ENCODE results near the gene CDC20. TPM values are rescaled to one million over a fixed set of nuclear protein-coding genes. Genes with fewer than 3 reads are reported as not detected.
A peak's percentile ranks its signal among the peaks of the same experiment; 100 is the strongest.

CDC20 gene
- total and polyA plus RNA-seq, 2 experiments from 2014 or later, result 207 to 252 TPM

- no peaks in the 10 kb centered on the region for H3K9me2 ChIP-seq (ENCODE audit: insufficient read depth)
- Mint-ChIP-seq H3K27ac (no peak overlapping the region), H3K4me1 (peaks cover 28% of the 10 kb centered on the region), H3K9me3 (no peaks in the 10 kb centered on the region; the same call in 2 of the 3 replicates), H3K36me3 (ENCODE audit: low read depth) (peaks cover 36% of the 10 kb centered on the region), H3K4me3 (peak overlapping the region; percentile 82), H3K27me3 (ENCODE audit: insufficient read depth, low read depth, poor library complexity) (peaks cover 7% of the 10 kb centered on the region)
- peaks cover 18% of the 10 kb centered on the region for H3K79me2 ChIP-seq (replicated peaks; ENCODE audit: insufficient read depth)
- no peak for TF ChIP-seq ZNF331 (CRISPR knock-in tag; IDR thresholded peaks at IDR 0.05; ENCODE audit: low read depth)
- TF ChIP-seq CREB1 (CRISPR knock-in tag; IDR thresholded peaks at IDR 0.05; ENCODE audit: low read depth), result no peak
- TF ChIP-seq JUNB (IDR thresholded peaks at IDR 0.05; ENCODE audit: unreplicated experiment), result no peak
- TF ChIP-seq POLR2AphosphoS5 (IDR thresholded peaks at IDR 0.05; ENCODE audit: low read depth), result no peak
- no peak for TF ChIP-seq ZNF462 (CRISPR knock-in tag; IDR thresholded peaks at IDR 0.05)
- TF ChIP-seq, protein P1, sequence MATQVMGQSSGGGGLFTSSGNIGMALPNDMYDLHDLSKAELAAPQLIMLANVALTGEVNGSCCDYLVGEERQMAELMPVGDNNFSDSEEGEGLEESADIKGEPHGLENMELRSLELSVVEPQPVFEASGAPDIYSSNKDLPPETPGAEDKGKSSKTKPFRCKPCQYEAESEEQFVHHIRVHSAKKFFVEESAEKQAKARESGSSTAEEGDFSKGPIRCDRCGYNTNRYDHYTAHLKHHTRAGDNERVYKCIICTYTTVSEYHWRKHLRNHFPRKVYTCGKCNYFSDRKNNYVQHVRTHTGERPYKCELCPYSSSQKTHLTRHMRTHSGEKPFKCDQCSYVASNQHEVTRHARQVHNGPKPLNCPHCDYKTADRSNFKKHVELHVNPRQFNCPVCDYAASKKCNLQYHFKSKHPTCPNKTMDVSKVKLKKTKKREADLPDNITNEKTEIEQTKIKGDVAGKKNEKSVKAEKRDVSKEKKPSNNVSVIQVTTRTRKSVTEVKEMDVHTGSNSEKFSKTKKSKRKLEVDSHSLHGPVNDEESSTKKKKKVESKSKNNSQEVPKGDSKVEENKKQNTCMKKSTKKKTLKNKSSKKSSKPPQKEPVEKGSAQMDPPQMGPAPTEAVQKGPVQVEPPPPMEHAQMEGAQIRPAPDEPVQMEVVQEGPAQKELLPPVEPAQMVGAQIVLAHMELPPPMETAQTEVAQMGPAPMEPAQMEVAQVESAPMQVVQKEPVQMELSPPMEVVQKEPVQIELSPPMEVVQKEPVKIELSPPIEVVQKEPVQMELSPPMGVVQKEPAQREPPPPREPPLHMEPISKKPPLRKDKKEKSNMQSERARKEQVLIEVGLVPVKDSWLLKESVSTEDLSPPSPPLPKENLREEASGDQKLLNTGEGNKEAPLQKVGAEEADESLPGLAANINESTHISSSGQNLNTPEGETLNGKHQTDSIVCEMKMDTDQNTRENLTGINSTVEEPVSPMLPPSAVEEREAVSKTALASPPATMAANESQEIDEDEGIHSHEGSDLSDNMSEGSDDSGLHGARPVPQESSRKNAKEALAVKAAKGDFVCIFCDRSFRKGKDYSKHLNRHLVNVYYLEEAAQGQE (IDR thresholded peaks at IDR 0.05; ENCODE audit: unreplicated experiment), result no peak
- no peak for TF ChIP-seq ZNF114 (CRISPR knock-in tag; IDR thresholded peaks at IDR 0.05)
- TF ChIP-seq EZH2 (IDR thresholded peaks at IDR 0.05; ENCODE audit: low read depth, unreplicated experiment), result no peak
- TF ChIP-seq CTCF (conservative IDR thresholded peaks at IDR 0.05; ENCODE audit: low read depth in 2 of 2), result no peak
- TF ChIP-seq EZH2phosphoT487 (IDR thresholded peaks at IDR 0.05; ENCODE audit: unreplicated experiment), result no peak
- TF ChIP-seq NANOG (IDR thresholded peaks at IDR 0.05; ENCODE audit: borderline replicate concordance), result no peak
- TF ChIP-seq ETS1 (IDR thresholded peaks at IDR 0.05), result no peak
- no peak for TF ChIP-seq STAT1 (IDR thresholded peaks at IDR 0.05; ENCODE audit: unreplicated experiment)
- peak overlapping the region; percentile 90 for H3K4me3 ChIP-seq
- peaks cover 18% of the 10 kb centered on the region for H3K36me3 ChIP-seq (ENCODE audit: insufficient read depth)
- peak overlapping the region; percentile 94 for H3K4me2 ChIP-seq
- H4K20me1 ChIP-seq (replicated peaks; ENCODE audit: insufficient read depth), result peaks cover 22% of the 10 kb centered on the region
- ATAC-seq (peak; percentile 36), DNase-seq (ENCODE audit: low spot score) (peak; percentile 67)
- no peak overlapping the region for H2AFZ ChIP-seq
- H3K27me3 ChIP-seq (ENCODE audit: insufficient read depth), result no peaks in the 10 kb centered on the region
- H3K4me1 ChIP-seq (ENCODE audit: insufficient read depth), result peaks cover 19% of the 10 kb centered on the region
- no peak overlapping the region for H3K27ac ChIP-seq (ENCODE audit: low read depth)
- H3F3A ChIP-seq (replicated peaks; ENCODE audit: low read depth), result peaks cover 34% of the 10 kb centered on the region
Measured at GRCh38 chr1:43366179-43366578, 7.4 kb downstream of the CDC20 start.

All from GM23338 (cell line).